ENCODE measurements around the gene RABGAP1. TPM values are rescaled to one million over a fixed set of nuclear protein-coding genes. Genes with fewer than 3 reads are reported as not detected.
A peak's percentile ranks its signal among the peaks of the same experiment; 100 is the strongest.

The RABGAP1 gene
- total and polyA plus RNA-seq, 5 donors: 15.2 to 56.7 (median 50.9) TPM

- intact Hi-C loops (cut with DNase I): no loop called here
- peaks cover 8% of the 10 kb centered on the region for H3K4me1 ChIP-seq (ENCODE audit: control insufficient read depth, insufficient read depth, low read length)
Measured at GRCh38 chr9:123053046-123053445, 112.2 kb downstream of the RABGAP1 start.

DNA sequence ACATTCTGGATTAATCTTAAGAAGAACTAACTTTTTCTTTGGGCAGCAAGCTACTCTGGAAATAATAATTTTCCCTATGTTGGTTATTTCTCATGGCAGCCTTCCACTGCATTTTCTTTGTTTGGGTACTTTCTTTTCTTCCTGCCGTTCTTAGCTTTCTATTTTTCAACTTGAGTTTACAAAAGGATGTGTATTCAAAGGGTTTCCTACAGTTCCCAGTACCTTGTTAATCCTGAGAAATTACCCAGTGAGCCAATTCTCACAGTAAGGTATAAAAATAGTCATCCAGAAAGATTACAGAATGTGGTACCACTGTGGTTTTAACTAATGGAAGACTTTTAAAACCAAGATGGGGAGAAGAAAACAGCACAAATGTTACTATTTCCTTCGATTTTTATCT is 112.9 kb downstream of the RABGAP1 start:
- Histone ChIP-seq H3K27ac (ENCODE audit: low read length) (no peak overlapping the region), H3K27me3 (ENCODE audit: control insufficient read depth, insufficient read depth) (no peaks in the 10 kb centered on the region), H3K9me3 (ENCODE audit: control insufficient read depth, low read length) (no peaks in the 10 kb centered on the region), H3K4me1 (ENCODE audit: control insufficient read depth, insufficient read depth, low read length) (peaks cover 6% of the 10 kb centered on the region), H3K4me3 (ENCODE audit: low read length) (no peak overlapping the region)
- ATAC-seq (no peak), DNase-seq (no peak)
- 37% methylated on average over 2 of the region's 2 CpGs for WGBS
- intact Hi-C loops (cut with DNase I): no loop called here

More at GRCh38 chr9:123053046-123053445, 112.2 kb downstream of the RABGAP1 start:
- ATAC-seq (no peak), DNase-seq (no peak)
- H3K4me3 ChIP-seq (ENCODE audit: low read length): no peak overlapping the region
- no peaks in the 10 kb centered on the region for H3K9me3 ChIP-seq (ENCODE audit: control insufficient read depth, low read length)
- no peak overlapping the region for H3K27ac ChIP-seq (ENCODE audit: low read length)
- H3K27me3 ChIP-seq (ENCODE audit: control insufficient read depth, insufficient read depth): no peaks in the 10 kb centered on the region

GRCh38 chr9:123058834-123059233 is 118.0 kb downstream of the RABGAP1 start:
- WGBS: 86% methylated on average over 1 of the region's 1 CpG
- no peaks in the 10 kb centered on the region for H3K9me3 ChIP-seq (ENCODE audit: control insufficient read depth, low read length)
- H3K27me3 ChIP-seq (ENCODE audit: control insufficient read depth, insufficient read depth): no peaks in the 10 kb centered on the region
- peak in 1 of 2 donors; percentile 50 for ATAC-seq
- intact Hi-C loops (cut with DNase I): no loop called here
- no peak for DNase-seq
- peaks cover 2% of the 10 kb centered on the region for H3K4me1 ChIP-seq (ENCODE audit: control insufficient read depth, insufficient read depth, low read length)
- no peak overlapping the region for H3K4me3 ChIP-seq (ENCODE audit: low read length)
- no peak overlapping the region for H3K27ac ChIP-seq (ENCODE audit: low read length)

- intact Hi-C loops (cut with DNase I): no loop called here
- Histone ChIP-seq H3K27me3 (ENCODE audit: control insufficient read depth, insufficient read depth) (no peaks in the 10 kb centered on the region), H3K4me3 (ENCODE audit: low read length) (no peak overlapping the region), H3K4me1 (ENCODE audit: control insufficient read depth, insufficient read depth, low read length) (peaks cover 2% of the 10 kb centered on the region), H3K9me3 (ENCODE audit: control insufficient read depth, low read length) (no peaks in the 10 kb centered on the region), H3K27ac (ENCODE audit: low read length) (no peak overlapping the region)
- 97% methylated on average over 9 of the region's 9 CpGs for WGBS
- no peak for DNase-seq
- no peak for ATAC-seq
Measured at GRCh38 chr9:123059472-123060220, 118.8 kb downstream of the RABGAP1 start.

DNA sequence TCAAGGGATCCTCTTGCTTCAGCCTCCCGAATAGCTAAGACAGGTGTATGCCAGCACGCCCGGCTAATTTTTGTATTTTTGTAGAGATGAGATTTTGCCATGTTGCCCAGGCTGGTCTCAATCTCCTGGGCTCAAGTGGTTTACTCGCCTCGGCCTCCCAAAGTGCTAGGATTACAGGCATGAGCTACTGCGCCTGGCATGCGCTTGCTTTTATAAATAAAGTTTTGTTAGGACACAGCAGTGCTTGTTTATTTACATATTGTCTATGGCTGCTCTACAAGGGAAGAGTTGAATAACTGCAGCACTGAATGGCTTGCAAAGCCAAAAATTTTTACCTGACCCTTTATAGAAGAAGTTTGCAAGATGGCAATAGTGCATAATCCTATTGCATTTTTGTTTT is 120.4 kb downstream of the RABGAP1 start:
- DNase-seq (no peak), ATAC-seq (no peak)
- Histone ChIP-seq H3K4me3 (ENCODE audit: low read length) (no peak overlapping the region), H3K9me3 (ENCODE audit: control insufficient read depth, low read length) (no peaks in the 10 kb centered on the region), H3K27ac (ENCODE audit: low read length) (no peak overlapping the region), H3K27me3 (ENCODE audit: control insufficient read depth, insufficient read depth) (no peaks in the 10 kb centered on the region), H3K4me1 (ENCODE audit: control insufficient read depth, insufficient read depth, low read length) (no peaks in the 10 kb centered on the region)
- 97% methylated on average over 7 of the region's 7 CpGs for WGBS
- intact Hi-C loops (cut with DNase I): no loop called here

GRCh38 chr9:123062351-123063176 is 121.7 kb downstream of the RABGAP1 start:
- Histone ChIP-seq H3K9me3 (ENCODE audit: control insufficient read depth, low read length) (no peaks in the 10 kb centered on the region), H3K27me3 (ENCODE audit: control insufficient read depth, insufficient read depth) (no peaks in the 10 kb centered on the region), H3K27ac (ENCODE audit: low read length) (no peak overlapping the region), H3K4me3 (ENCODE audit: low read length) (no peak overlapping the region), H3K4me1 (ENCODE audit: control insufficient read depth, insufficient read depth, low read length) (no peaks in the 10 kb centered on the region)
- intact Hi-C loops (cut with DNase I): no loop called here
- DNase-seq (no peak), ATAC-seq (no peak)
- 87% methylated on average over 7 of the region's 7 CpGs for WGBS

DNA sequence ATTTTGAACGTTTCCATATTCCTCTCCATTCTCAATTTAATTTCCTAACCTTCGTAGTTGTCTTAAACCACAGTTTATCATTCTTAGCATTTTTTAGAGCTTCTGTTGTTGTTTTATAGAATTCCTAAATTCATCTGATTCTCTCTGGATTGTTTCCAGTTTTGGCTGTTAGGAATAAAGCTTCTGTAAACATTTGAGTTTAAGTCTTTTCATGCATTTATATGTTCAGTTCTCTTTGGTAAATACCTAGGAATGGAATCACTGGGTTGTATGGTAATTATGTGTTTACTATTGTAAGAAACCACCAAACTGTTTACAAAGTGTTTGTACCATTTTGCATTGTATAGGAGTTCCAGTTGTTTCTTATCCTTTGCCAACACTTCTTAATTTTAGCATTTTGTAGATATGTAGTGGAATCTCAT is 122.4 kb downstream of the RABGAP1 start:
- Histone ChIP-seq H3K4me1 (ENCODE audit: control insufficient read depth, insufficient read depth, low read length) (no peaks in the 10 kb centered on the region), H3K27ac (ENCODE audit: low read length) (no peak overlapping the region), H3K9me3 (ENCODE audit: control insufficient read depth, low read length) (no peaks in the 10 kb centered on the region), H3K4me3 (ENCODE audit: low read length) (no peak overlapping the region), H3K27me3 (ENCODE audit: control insufficient read depth, insufficient read depth) (no peaks in the 10 kb centered on the region)
- intact Hi-C loops (cut with DNase I): no loop called here
- no peak for ATAC-seq
- WGBS: 59% methylated on average over 2 of the region's 2 CpGs
- DNase-seq: no peak

DNA sequence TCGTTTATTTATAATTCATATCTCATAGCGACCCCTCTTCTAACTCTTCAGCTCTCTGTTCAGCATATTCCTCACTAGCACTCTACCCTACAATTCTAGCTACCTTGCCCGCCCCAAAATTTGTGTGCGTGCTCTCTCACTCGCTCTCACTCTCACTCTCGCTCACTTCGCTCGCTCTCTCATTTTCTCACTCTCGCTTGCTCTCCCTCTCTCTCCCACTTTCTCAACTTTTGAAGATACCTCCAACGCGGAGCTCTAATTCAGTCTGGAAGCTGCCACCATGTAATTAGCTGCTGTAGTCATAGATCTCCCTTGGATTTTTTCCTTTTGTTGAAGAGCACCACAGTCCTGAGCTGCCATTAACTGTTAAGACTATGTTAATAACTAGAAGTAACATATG is 123.1 kb downstream of the RABGAP1 start:
- intact Hi-C loops (cut with DNase I): no loop called here
- WGBS: 94% methylated on average over 11 of the region's 11 CpGs
- DNase-seq (no peak), ATAC-seq (no peak)
- Histone ChIP-seq H3K27ac (ENCODE audit: low read length) (no peak overlapping the region), H3K4me3 (ENCODE audit: low read length) (no peak overlapping the region), H3K4me1 (ENCODE audit: control insufficient read depth, insufficient read depth, low read length) (no peaks in the 10 kb centered on the region), H3K9me3 (ENCODE audit: control insufficient read depth, low read length) (no peaks in the 10 kb centered on the region), H3K27me3 (ENCODE audit: control insufficient read depth, insufficient read depth) (no peaks in the 10 kb centered on the region)

GRCh38 chr9:123064716-123065115 is 123.9 kb downstream of the RABGAP1 start:
- ATAC-seq (no peak), DNase-seq (no peak)
- no peak overlapping the region for H3K4me3 ChIP-seq (ENCODE audit: low read length)
- H3K4me1 ChIP-seq (ENCODE audit: control insufficient read depth, insufficient read depth, low read length): peaks cover 1% of the 10 kb centered on the region
- intact Hi-C loops (cut with DNase I): no loop called here
- 80% methylated on average over 2 of the region's 2 CpGs for WGBS
- no peaks in the 10 kb centered on the region for H3K27me3 ChIP-seq (ENCODE audit: control insufficient read depth, insufficient read depth)
- no peaks in the 10 kb centered on the region for H3K9me3 ChIP-seq (ENCODE audit: control insufficient read depth, low read length)
- H3K27ac ChIP-seq (ENCODE audit: low read length): no peak overlapping the region

DNA sequence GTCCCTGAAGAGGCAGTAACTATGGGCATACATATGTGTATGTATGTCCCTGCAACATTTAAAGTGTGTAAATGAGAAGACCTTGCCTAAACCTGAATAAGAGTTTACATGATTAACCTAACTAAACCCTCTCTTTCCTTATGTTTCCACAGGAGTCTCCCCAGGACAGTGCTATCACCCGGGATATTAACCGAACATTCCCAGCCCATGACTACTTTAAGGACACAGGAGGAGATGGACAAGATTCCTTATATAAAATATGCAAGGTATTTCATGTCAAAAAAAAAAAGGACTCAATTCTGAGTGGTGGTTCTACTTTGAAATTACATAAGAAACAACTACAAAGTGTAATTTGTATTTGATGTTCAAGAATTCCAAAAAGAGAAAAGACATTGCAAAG is 124.4 kb downstream of the RABGAP1 start:
- Histone ChIP-seq H3K27ac (ENCODE audit: low read length) (no peak overlapping the region), H3K27me3 (ENCODE audit: control insufficient read depth, insufficient read depth) (no peaks in the 10 kb centered on the region), H3K4me3 (ENCODE audit: low read length) (no peak overlapping the region), H3K4me1 (ENCODE audit: control insufficient read depth, insufficient read depth, low read length) (peaks cover 1% of the 10 kb centered on the region), H3K9me3 (ENCODE audit: control insufficient read depth, low read length) (no peaks in the 10 kb centered on the region)
- no peak for ATAC-seq
- intact Hi-C loops (cut with DNase I): no loop called here
- WGBS: 90% methylated on average over 2 of the region's 2 CpGs
- no peak for DNase-seq

GRCh38 chr9:123067136-123067535 is 126.3 kb downstream of the RABGAP1 start:
- Histone ChIP-seq H3K9me3 (ENCODE audit: control insufficient read depth, low read length) (no peaks in the 10 kb centered on the region), H3K4me3 (ENCODE audit: low read length) (no peak overlapping the region), H3K27ac (ENCODE audit: low read length) (no peak overlapping the region), H3K4me1 (ENCODE audit: control insufficient read depth, insufficient read depth, low read length) (peaks cover 1% of the 10 kb centered on the region), H3K27me3 (ENCODE audit: control insufficient read depth, insufficient read depth) (no peaks in the 10 kb centered on the region)
- intact Hi-C loops (cut with DNase I): no loop called here
- ATAC-seq (no peak), DNase-seq (no peak)
- 63% methylated on average over 1 of the region's 1 CpG for WGBS
